Pancreas (tissue), 10 donors: Measurements from ENCODE around the gene MELTF. TPM values are rescaled to one million over a fixed set of nuclear protein-coding genes. Genes with fewer than 3 reads are reported as not detected.

ENCODE experiments used
- ATAC-seq, 4 donors: fragments of 200-7000 bp; cut with Tn5 transposase; one replicate each; pipeline versions ENCODE4 v1.8.0 to v1.9.1; 2020; ENCODE audit warnings: mild to moderate bottlenecking in 4 of 4, moderate library complexity in 4 of 4
- DNase-seq, 6 donors: peaks; one replicate each; pipeline ENCODE4 v3.0.0-alpha.2; 2020
- FAIRE-seq: peaks from 2 replicates; lab custom pipeline; 2012; peaks lifted over from hg19 to GRCh38; lab: Jason Lieb, UNC
- H3K27ac ChIP-seq, 4 donors: fragments of 200-600 bp; sonication (generic); 1 replicate in 3 of 4; 2 replicates in 1 of 4; pipeline versions ENCODE4 v1.5.0 to v1.8.0; 2020
- H3K27me3 ChIP-seq, 4 donors: fragments of 200-600 bp; one replicate each; pipeline ENCODE4 v1.8.0; 2021
- H3K36me3 ChIP-seq, 3 donors: fragments of 200-600 bp; sonication (generic) in 1 of 3; one replicate each; pipeline versions ENCODE4 v1.5.0 to v1.8.0; 2020 to 2021
- H3K4me1 ChIP-seq, 3 donors: fragments of 200-600 bp; one replicate each; pipeline ENCODE4 v1.8.0; 2021
- H3K4me3 ChIP-seq, 4 donors: fragments of 200-600 bp; sonication (generic) in 2 of 4; one replicate each; pipeline versions ENCODE4 v1.5.0 to v1.8.0; 2020 to 2021
- H3K9me3 ChIP-seq, 4 donors: fragments of 200-600 bp; one replicate each; pipeline ENCODE4 v1.8.0; 2021
- CTCF ChIP-seq, 4 donors: fragments of 200-600 bp; sonication (generic) in 3 of 4; IDR thresholded peaks; one replicate each; pipeline versions ENCODE4 v1.5.0 to v1.8.0; 2021; ENCODE audit warnings: antibody characterized with exemption in 4 of 4
- WGBS, 2 donors: extraction: QIAGEN DNeasy Blood & Tissue Kit; methylation state at CpG; one replicate each; pipeline ENCODE4 v1.1.7; 2013; 5-methylcytosine and 5-hydroxymethylcytosine counted together
- intact Hi-C, 3 donors: fragments of 100-400 bp; cut with DNase I; formaldehyde crosslinking; loops; one replicate each; pipeline versions ENCODE4 v1.11.1 to v1.14.2; 2022
- polyA plus RNA-seq, 2 donors: library from polyadenylated mRNA; stranded (reverse); fragments of 200-250 nt; gene quantifications; one replicate each; pipeline ENCODE4 v1.2.3, GENCODE V29; 2013
- total RNA-seq, 6 donors: library from RNA; stranded (reverse); fragmentation: NEBNext Ultra II Directional in 4 of 6; extraction: Animal tissue kit (Norgen Biotek cat#: 25700) in 4 of 6; gene quantifications; one replicate each; pipeline versions ENCODE4 v1.2.1 to v1.2.4, GENCODE V29; 2021 to 2023
- donor health status: healthy with polysubstance abuse.
- donor health status: DM: no; HTN: no; CAD: no; lungs with moderate emphysema.
- donor health status: DM: no; HTN: no; CAD: no.
- donor health status: control.
- donor health status: control.
- donor health status: Bipolar disorder and iron deficiency.
- donor health status: DM: yes; HTN: yes; CAD: no.
- donor health status: DM: no; HTN: no; CAD: no.
- donor health status: DM: no; HTN: no; CAD: no.
- donor health status: DM: yes; HTN: yes; CAD: no.

MELTF gene
- total and polyA plus RNA-seq, 8 donors, result 2.9 to 21.7 (median 6.8) TPM

DNA sequence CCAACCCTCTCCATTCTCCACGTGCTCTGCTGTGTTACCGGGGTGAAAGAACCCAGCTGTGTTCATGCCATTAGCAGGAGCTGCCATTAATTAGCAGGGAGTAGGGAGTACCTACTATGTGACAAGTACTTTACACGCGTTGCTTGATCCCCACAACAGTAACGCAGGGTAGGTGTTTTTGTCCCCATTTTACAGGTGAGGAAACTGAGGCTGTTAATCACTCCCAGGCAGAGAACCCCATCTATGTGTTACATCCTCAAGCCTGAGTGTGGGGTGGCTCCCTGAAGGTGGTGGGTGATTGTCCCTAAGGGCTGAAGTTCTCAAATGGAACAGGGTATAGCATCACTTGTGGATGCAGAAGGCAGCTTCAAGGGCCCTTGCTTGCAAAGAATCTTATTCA, 22.8 kb downstream of the MELTF start:
- H3K4me1 ChIP-seq, result peaks cover 0 to 2% (median 0%) of the 10 kb centered on the region in 3 donors
- intact Hi-C loops, result no loop called here
- no peak overlapping the region for H3K27ac ChIP-seq
- no peaks in the 10 kb centered on the region for H3K36me3 ChIP-seq
- DNase-seq (no peak), FAIRE-seq (no peak), ATAC-seq (no peak)
- H3K27me3 ChIP-seq, result no peaks in the 10 kb centered on the region
- no peaks in the 10 kb centered on the region for H3K9me3 ChIP-seq
- H3K4me3 ChIP-seq, result no peak overlapping the region
- 92 to 97% methylated on average over 5 of the region's 5 CpGs for WGBS, 2 donors
- no peak for TF ChIP-seq CTCF (IDR thresholded peaks at IDR 0.05)

- FAIRE-seq (no peak), DNase-seq (peak in 2 of 6 donors; percentile 47 to 49), ATAC-seq (no peak)
- no peak for TF ChIP-seq CTCF (IDR thresholded peaks at IDR 0.05)
- Histone ChIP-seq H3K36me3 (no peaks in the 10 kb centered on the region), H3K9me3 (no peaks in the 10 kb centered on the region), H3K27ac (no peak overlapping the region), H3K4me1 (peaks cover 0 to 2% (median 0%) of the 10 kb centered on the region in 3 donors), H3K4me3 (no peak overlapping the region), H3K27me3 (no peaks in the 10 kb centered on the region)
- intact Hi-C loops, result no loop called here
- 89 to 91% methylated on average over 11 of the region's 11 CpGs for WGBS, 2 donors
Observed at GRCh38 chr3:197006446-197006845, 23.2 kb downstream of the MELTF start.

DNA sequence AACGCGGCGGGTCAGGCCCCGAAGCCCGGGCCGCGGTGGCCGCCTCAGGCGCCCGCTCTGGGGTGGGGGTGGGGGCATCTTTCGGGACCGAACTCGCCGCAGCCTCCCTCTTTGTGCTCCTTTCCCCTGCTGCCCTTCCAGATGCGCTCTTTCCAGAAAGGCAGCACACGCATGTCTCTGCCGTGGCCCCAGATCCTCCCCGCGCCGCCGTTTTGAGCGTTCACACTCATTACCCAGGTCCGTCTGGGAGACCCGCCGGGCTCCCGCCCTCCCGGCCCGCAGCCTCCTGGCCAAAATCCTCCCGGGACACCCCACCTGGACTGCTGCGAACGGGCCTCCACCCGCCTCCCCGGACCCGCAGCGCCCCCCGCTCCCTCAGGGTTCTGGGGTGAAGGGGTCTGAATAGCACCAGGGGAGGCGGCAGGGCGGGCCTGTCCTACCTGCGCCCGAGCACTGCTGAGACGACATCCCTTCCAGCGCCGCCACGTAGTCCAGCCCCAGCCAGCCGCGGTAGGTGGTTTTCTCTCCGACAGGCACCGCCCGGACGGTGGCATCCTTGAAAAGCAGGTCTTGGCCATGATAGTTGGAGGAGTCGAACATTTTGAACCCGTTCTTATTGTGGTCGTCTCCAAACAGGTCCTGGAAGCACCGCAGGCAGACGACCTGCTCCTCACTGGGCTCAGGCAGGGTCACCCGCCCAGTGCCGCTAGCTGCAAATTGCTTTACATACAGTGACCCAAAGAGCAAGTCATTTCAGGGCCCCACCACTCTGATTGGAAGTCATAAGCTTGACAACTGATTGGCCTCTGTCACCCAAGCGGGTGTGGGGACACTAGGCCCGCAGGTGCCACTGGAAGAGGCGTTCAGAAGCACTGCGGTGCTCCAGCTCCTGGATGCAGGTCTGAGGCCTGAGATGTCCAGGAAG, 25.9 kb downstream of the MELTF start:
- peaks cover 0 to 2% (median 0%) of the 10 kb centered on the region in 3 donors for H3K4me1 ChIP-seq
- DNase-seq (peak; percentile 39 to 81 (median 50)), ATAC-seq (peak; percentile 15 to 54 (median 40)), FAIRE-seq (no peak)
- no peak for TF ChIP-seq CTCF (IDR thresholded peaks at IDR 0.05)
- WGBS, 2 donors, result 18 to 24% methylated on average over 47 to 61 of the region's 61 CpGs
- no peaks in the 10 kb centered on the region for H3K9me3 ChIP-seq
- H3K27me3 ChIP-seq, result no peaks in the 10 kb centered on the region
- peak overlapping the region; percentile 42 to 69 (median 45) for H3K4me3 ChIP-seq
- H3K36me3 ChIP-seq, result no peaks in the 10 kb centered on the region
- intact Hi-C loops, result no loop called here
- H3K27ac ChIP-seq, result peak overlapping the region; percentile 51 to 79 (median 70)

DNA sequence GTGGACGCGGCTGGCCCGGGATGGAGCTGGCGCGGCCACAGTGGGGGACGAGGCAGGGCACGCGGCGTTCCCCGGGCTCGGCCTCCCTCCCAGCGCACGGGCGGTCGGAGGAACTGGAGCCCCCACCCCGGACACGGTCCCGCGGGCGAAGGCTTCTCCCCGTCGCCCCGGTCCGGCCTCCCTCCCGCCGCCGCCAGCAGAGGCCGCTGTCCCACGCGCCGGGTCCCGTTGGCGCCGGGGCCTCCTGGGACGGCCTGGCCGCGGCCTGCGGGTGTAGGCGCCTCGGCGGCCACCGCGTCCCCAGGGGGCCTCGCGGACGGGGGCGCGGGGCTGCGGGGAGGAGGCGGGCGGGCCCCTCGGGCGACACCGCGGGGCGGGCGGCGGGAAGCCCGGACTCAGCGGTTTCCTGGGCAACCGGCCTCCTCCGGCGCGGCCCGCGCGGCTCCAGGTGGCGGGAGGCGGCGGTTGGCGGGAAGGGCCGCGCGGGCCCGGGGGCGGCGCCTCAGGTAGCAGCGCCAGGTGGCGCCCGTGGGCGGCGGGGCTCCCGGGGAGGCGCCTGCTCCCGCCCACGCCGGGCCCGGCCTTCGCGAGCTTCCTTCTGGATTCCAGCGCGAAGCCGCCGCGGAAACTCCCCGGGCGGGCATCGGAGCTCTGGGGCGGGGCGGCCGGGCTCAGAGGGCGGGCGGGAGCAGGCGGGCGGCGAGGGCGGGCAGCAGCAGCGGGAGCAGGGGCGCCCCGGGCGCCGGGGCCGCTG, 26.7 kb downstream of the MELTF start:
- WGBS, 2 donors, result 1% methylated on average over 37 to 113 of the region's 113 CpGs
- intact Hi-C loops, result no loop called here
- Histone ChIP-seq H3K9me3 (no peaks in the 10 kb centered on the region), H3K4me1 (peaks cover 0 to 2% (median 0%) of the 10 kb centered on the region in 3 donors), H3K27ac (peak overlapping the region; percentile 51 to 79 (median 70)), H3K36me3 (no peaks in the 10 kb centered on the region), H3K27me3 (no peaks in the 10 kb centered on the region), H3K4me3 (peak overlapping the region; percentile 42 to 69 (median 45))
- peak; percentile 46 to 75 (median 61) for TF ChIP-seq CTCF (IDR thresholded peaks at IDR 0.05)
- ATAC-seq (peak; percentile 85 to 92 (median 89)), FAIRE-seq (no peak), DNase-seq (peak; percentile 87 to 96 (median 91))
